ENCODE measurements around the gene IL22RA1. TPM values are rescaled to one million over a fixed set of nuclear protein-coding genes. Genes with fewer than 3 reads are reported as not detected.
A peak's percentile ranks its signal among the peaks of the same experiment; 100 is the strongest.

IL22RA1 gene
- total RNA-seq, 4 donors from 2014 or later: 0.23 TPM; not detected in 3

- Histone ChIP-seq H3K36me3 (peaks cover 0 to 57% (median 0%) of the 10 kb centered on the region in 4 donors), H3K9me3 (no peaks in the 10 kb centered on the region), H3K4me3 (no peak overlapping the region), H3K27me3 (no peaks in the 10 kb centered on the region), H3K27ac (replicated peaks in 1 of 4) (peak overlapping the region in 1 of 4 donors; percentile 37), H3K4me1 (peaks cover 0 to 15% (median 9%) of the 10 kb centered on the region in 4 donors)
- TF ChIP-seq EP300 (IDR thresholded peaks at IDR 0.05) (no peak), POLR2A (IDR thresholded peaks at IDR 0.05; ENCODE audit: low read depth) (no peak), CTCF (IDR thresholded peaks at IDR 0.05) (no peak), POLR2AphosphoS5 (IDR thresholded peaks at IDR 0.05) (no peak)
- intact Hi-C loops (cut with DNase I): no loop called here
- WGBS: 74% methylated on average over 12 of the region's 16 CpGs
- no peak for DNase-seq (ENCODE audit: extremely low spot score)
These were observed 65.5 kb downstream of the IL22RA1 start for GRCh38 chr1:24077278-24077978.

- Histone ChIP-seq H3K4me1 (peaks cover 5 to 18% (median 13%) of the 10 kb centered on the region in 4 donors), H3K27me3 (no peaks in the 10 kb centered on the region), H3K9me3 (no peaks in the 10 kb centered on the region), H3K4me3 (no peak overlapping the region), H3K27ac (replicated peaks in 1 of 4) (no peak overlapping the region), H3K36me3 (peaks cover 0 to 42% (median 0%) of the 10 kb centered on the region in 4 donors)
- no peak for DNase-seq (ENCODE audit: extremely low spot score)
- intact Hi-C loops (cut with DNase I): no loop called here
- TF ChIP-seq POLR2AphosphoS5 (IDR thresholded peaks at IDR 0.05): no peak
- no peak for TF ChIP-seq EP300 (IDR thresholded peaks at IDR 0.05)
- TF ChIP-seq CTCF (IDR thresholded peaks at IDR 0.05): no peak
- TF ChIP-seq POLR2A (IDR thresholded peaks at IDR 0.05; ENCODE audit: low read depth): no peak
- 88% methylated on average over 7 of the region's 8 CpGs for WGBS
These were observed 67.0 kb downstream of the IL22RA1 start for GRCh38 chr1:24075946-24076345.

DNA sequence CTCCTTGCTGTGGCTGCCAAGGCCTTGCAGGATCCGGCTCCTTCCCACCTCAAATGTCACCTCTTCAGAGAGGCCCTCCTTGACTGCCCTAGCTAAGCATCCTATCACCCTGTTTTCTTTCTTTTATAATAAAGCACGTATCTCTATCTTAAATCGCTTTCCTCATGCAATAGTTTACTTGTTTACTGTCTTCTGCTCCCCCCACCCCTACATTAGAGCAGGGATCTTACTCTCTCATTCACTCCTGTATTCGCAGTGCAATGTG is 67.4 kb downstream of the IL22RA1 start:
- peaks cover 9 to 22% (median 16%) of the 10 kb centered on the region in 4 donors for H3K4me1 ChIP-seq
- H3K4me3 ChIP-seq: no peak overlapping the region
- no peaks in the 10 kb centered on the region for H3K9me3 ChIP-seq
- no peak for TF ChIP-seq POLR2AphosphoS5 (IDR thresholded peaks at IDR 0.05)
- no peak for TF ChIP-seq POLR2A (IDR thresholded peaks at IDR 0.05; ENCODE audit: low read depth)
- TF ChIP-seq EP300 (IDR thresholded peaks at IDR 0.05): no peak
- no peak for TF ChIP-seq CTCF (IDR thresholded peaks at IDR 0.05)
- 96% methylated on average over 4 of the region's 4 CpGs for WGBS
- intact Hi-C loops (cut with DNase I): no loop called here
- H3K36me3 ChIP-seq: peaks cover 0 to 38% (median 0%) of the 10 kb centered on the region in 4 donors
- no peak for DNase-seq (ENCODE audit: extremely low spot score)
- no peaks in the 10 kb centered on the region for H3K27me3 ChIP-seq
- H3K27ac ChIP-seq (replicated peaks in 1 of 4): no peak overlapping the region

GRCh38 chr1:24074817-24075589 is 67.9 kb downstream of the IL22RA1 start:
- intact Hi-C loops (cut with DNase I): no loop called here
- DNase-seq (ENCODE audit: extremely low spot score): no peak
- WGBS: 83% methylated on average over 15 of the region's 15 CpGs
- Histone ChIP-seq H3K27me3 (no peaks in the 10 kb centered on the region), H3K9me3 (no peaks in the 10 kb centered on the region), H3K4me3 (no peak overlapping the region), H3K4me1 (peaks cover 10 to 21% (median 14%) of the 10 kb centered on the region in 4 donors), H3K27ac (replicated peaks in 1 of 4) (no peak overlapping the region), H3K36me3 (peaks cover 0 to 38% (median 0%) of the 10 kb centered on the region in 4 donors)
- TF ChIP-seq CTCF (IDR thresholded peaks at IDR 0.05): no peak
- no peak for TF ChIP-seq POLR2AphosphoS5 (IDR thresholded peaks at IDR 0.05)
- no peak for TF ChIP-seq POLR2A (IDR thresholded peaks at IDR 0.05; ENCODE audit: low read depth)
- TF ChIP-seq EP300 (IDR thresholded peaks at IDR 0.05): no peak

Measured in esophagus muscularis mucosa (tissue), 4 donors.